K562 (cell line): Measurements from ENCODE around the gene SLC22A23. TPM values are rescaled to one million over a fixed set of nuclear protein-coding genes. Genes with fewer than 3 reads are reported as not detected.
A peak's percentile ranks its signal among the peaks of the same experiment; 100 is the strongest.

ENCODE experiments used
- ATAC-seq: fragments of 200-7000 bp; cut with Tn5 transposase; 3 replicates; pipeline ENCODE4 v1.9.1; 2020; ENCODE audit warnings: moderate library complexity
- BruUV-seq: library from RNA; stranded (reverse); fragments of 400-500 nt; replicated peaks from 2 replicates; lab custom pipeline; 2021; lab: Mats Ljungman, UMichigan
- CTCF ChIA-PET: fragments of 300-600 bp; formaldehyde crosslinking; extraction: SDS; loops from one replicate; lab custom pipeline; 2021; ENCODE audit warnings: low intra/inter-chr PET ratio; lab: Yijun Ruan, JAX
- POLR2A ChIA-PET: fragments of 300-600, 350-650 bp; sonication (Branson Sonifier 250); formaldehyde crosslinking; extraction: SDS; loops from one replicate; lab custom pipeline; 2021; ENCODE audit warnings: antibody characterized with exemption, inconsistent platforms; lab: Yijun Ruan, JAX
- DNase-seq, 4 experiments: peaks; one replicate each; pipeline versions ENCODE4 v3.0.0 to v3.0.0-alpha.2; 2011 to 2018; ENCODE audit warnings: low spot score in 3 of 4, mixed read lengths in 3 of 4; ENCODE audit errors: extremely low read depth in 1 of 4
- FAIRE-seq: peaks from 2 replicates; lab custom pipeline; 2011; peaks lifted over from hg19 to GRCh38; lab: Jason Lieb, UNC
- H2AFZ ChIP-seq: 2 replicates; pipeline ENCODE4 v1.6.0; 2011; ENCODE audit warnings: low read depth, low read length, control low read depth, inconsistent platforms
- H3K27ac ChIP-seq: fragments of 200-600 bp; 3 replicates; pipeline ENCODE4 v1.8.0; 2011; ENCODE audit warnings: low read depth, mild to moderate bottlenecking, control low read depth, inconsistent platforms, low read length, moderate library complexity, mixed read lengths; ENCODE audit errors: extremely low read depth
- H3K27me3 ChIP-seq, 2 experiments: fragments of 300-600 bp in 1 of 2; 2 replicates in 1 of 2; 3 replicates in 1 of 2; pipeline versions ENCODE4 v1.6.0 to v1.8.0; 2011; ENCODE audit warnings: inconsistent platforms in 2 of 2, low read length in 2 of 2, mild to moderate bottlenecking in 1 of 2, mixed read lengths in 1 of 2, moderate library complexity in 1 of 2; ENCODE audit not compliant: control insufficient read depth in 2 of 2, insufficient read depth in 2 of 2
- H3K36me3 ChIP-seq: fragments of 300-600 bp; 3 replicates; pipeline ENCODE4 v1.8.0; 2011; ENCODE audit warnings: mild to moderate bottlenecking, low read length, inconsistent platforms; ENCODE audit not compliant: control insufficient read depth, insufficient read depth
- H3K4me1 ChIP-seq, 2 experiments: fragments of 200-600 bp in 1 of 2; replicated peaks in 1 of 2; 2 replicates in 1 of 2; 3 replicates in 1 of 2; pipeline versions ENCODE4 v1.5.1 to v1.8.0; 2011; ENCODE audit warnings: inconsistent platforms in 2 of 2, low read length in 2 of 2, mild to moderate bottlenecking in 1 of 2, mixed read lengths in 1 of 2, moderate library complexity in 1 of 2; ENCODE audit not compliant: control insufficient read depth in 2 of 2, insufficient read depth in 2 of 2
- H3K4me2 ChIP-seq: 2 replicates; pipeline ENCODE4 v1.6.1; 2011; ENCODE audit warnings: low read length, control low read depth, inconsistent platforms, mixed read lengths; ENCODE audit not compliant: insufficient read depth
- H3K4me3 ChIP-seq: fragments of 200-600 bp; sonication (generic), shearing (Covaris generic); 2 replicates; pipeline ENCODE4 v1.5.1; 2016; ENCODE audit warnings: control low read depth, inconsistent platforms
- H3K79me2 ChIP-seq: fragments of 200-600 bp; 3 replicates; pipeline ENCODE4 v1.8.0; 2011; ENCODE audit warnings: low read length, inconsistent platforms; ENCODE audit not compliant: control insufficient read depth, insufficient read depth
- H3K9ac ChIP-seq, 2 experiments: 2 replicates each; pipeline versions ENCODE4 v1.6.0 to v1.6.1; 2011; ENCODE audit warnings: low read depth in 2 of 2, low read length in 2 of 2, control low read depth in 1 of 2, inconsistent platforms in 1 of 2, mild to moderate bottlenecking in 1 of 2, mixed read lengths in 1 of 2; ENCODE audit not compliant: insufficient read depth in 1 of 2
- H3K9me1 ChIP-seq: one replicate; pipeline ENCODE4 v1.6.0; 2011; ENCODE audit warnings: inconsistent platforms, mild to moderate bottlenecking, low read length, moderate library complexity; ENCODE audit not compliant: control insufficient read depth, insufficient read depth
- H3K9me3 ChIP-seq: replicated peaks from 2 replicates; pipeline ENCODE4 v1.5.1; 2011; ENCODE audit warnings: low read depth, low read length, inconsistent platforms; ENCODE audit not compliant: control insufficient read depth, insufficient read depth
- H4K20me1 ChIP-seq: replicated peaks from 2 replicates; pipeline ENCODE4 v1.6.1; 2011; ENCODE audit warnings: low read length, inconsistent platforms, mixed read lengths; ENCODE audit not compliant: control insufficient read depth, insufficient read depth
- GATA2 ChIP-seq: sonication (generic); formaldehyde crosslinking; IDR thresholded peaks from 2 replicates; pipeline ENCODE4 v1.4.0; 2020; ENCODE audit warnings: mild to moderate bottlenecking, missing genetic modification reagents
- POLR2G ChIP-seq: fragments of 200-400 bp; formaldehyde crosslinking; IDR thresholded peaks from 2 replicates; pipeline ENCODE4 v1.6.1; 2017; ENCODE audit warnings: low read depth, mild to moderate bottlenecking, antibody characterized with exemption, low read length, moderate library complexity
- RBM15 ChIP-seq: fragments of 200-400 bp; formaldehyde crosslinking; IDR thresholded peaks from 2 replicates; pipeline ENCODE4 v1.6.1; 2018; ENCODE audit warnings: mild to moderate bottlenecking, low read length, moderate library complexity; ENCODE audit not compliant: insufficient read depth
- WGBS: fragments of 100-300 bp; shearing (Covaris generic); methylation state at CpG from one replicate; pipeline ENCODE4 v1.1.6; 2016; ENCODE audit warnings: low coverage, mixed read lengths; ENCODE audit not compliant: insufficient coverage; ENCODE audit errors: missing lambda C conversion rate; 5-methylcytosine and 5-hydroxymethylcytosine counted together
- in situ Hi-C: fragments of 300-500 bp; cut with MboI; formaldehyde crosslinking; loops from 4 replicates; pipeline ENCODE4 v1.15.0; 2018; ENCODE audit warnings: inconsistent platforms, mixed read lengths
- intact Hi-C: fragments of 100-400 bp; cut with micrococcal nuclease; formaldehyde crosslinking; loops from 2 replicates; pipeline ENCODE4 v1.14.2; 2022
- polyA plus RNA-seq, 8 experiments: library from polyadenylated mRNA; depleted of rRNA in 4 of 8; stranded (reverse) in 5 of 8; unstranded in 3 of 8; fragments of >200 nt; fragmentation: Nextera tagmentation in 2 of 8; fragmentation: Illumina TruSeq in 1 of 8; extraction: Ambion mirVana in 2 of 8; extraction: Trizol in 1 of 8; gene quantifications; 2 replicates each; pipeline versions ENCODE4 v1.2.1 to v1.2.3, GENCODE V29; 2011 to 2014; ENCODE audit warnings: inconsistent platforms in 1 of 8, missing spikeins in 1 of 8
- total RNA-seq, 7 experiments: library from RNA; depleted of rRNA in 6 of 7; stranded (reverse); fragments of >200 nt in 6 of 7; fragmentation: Illumina TruSeq in 2 of 7; extraction: Trizol in 2 of 7; gene quantifications; 2 replicates each; pipeline versions ENCODE4 v1.2.1 to v1.2.3, GENCODE V29; 2011 to 2021; ENCODE audit warnings: low replicate concordance in 1 of 7

The SLC22A23 gene
- total and polyA plus RNA-seq, 9 of the 15 experiments (the other 6 are each of a cell fraction or from before 2014, with no cell fraction given): 0.30 to 8.7 (median 2.5) TPM

DNA sequence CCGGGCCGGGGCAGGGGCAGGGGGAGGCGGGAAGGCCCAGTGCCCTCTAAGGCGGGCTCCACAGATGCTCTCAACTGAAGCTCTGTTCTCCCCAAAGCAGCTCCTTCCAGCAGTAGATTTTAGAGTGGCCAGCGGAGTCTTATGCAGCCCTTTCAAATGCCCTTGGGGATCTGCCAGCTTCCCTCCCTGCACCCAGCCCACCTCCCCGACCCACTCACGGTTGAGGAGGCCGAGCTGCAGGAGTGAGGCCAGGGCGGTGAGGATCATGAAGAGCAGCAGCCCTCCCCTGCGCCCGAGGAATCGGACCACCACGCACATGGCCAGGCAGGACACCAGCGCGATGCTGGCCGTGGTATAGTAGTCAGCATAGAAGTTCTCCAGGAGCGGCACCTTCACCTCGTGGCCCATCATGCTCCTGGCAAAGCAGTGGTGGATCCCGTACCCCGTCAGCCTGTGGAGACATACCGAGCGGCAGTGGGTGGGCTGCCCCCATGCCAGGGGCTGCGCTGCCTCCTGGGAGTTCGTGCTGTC, 170.1 kb downstream of the SLC22A23 start:
- in situ Hi-C loops (loop anchor here (10.0 kb wide), 1 partner anchor 308 kb away; no protein-coding TSS in a partner anchor), intact Hi-C loops (loop anchor here (5.0 to 10.0 kb wide), 3 partner anchors 46 to 688 kb away; no protein-coding TSS in a partner anchor)
- H3K4me3 ChIP-seq: no peak overlapping the region
- no peaks in the 10 kb centered on the region for H3K27me3 ChIP-seq
- no TSS peak for BruUV-seq
- CTCF ChIA-PET: no interaction called here
- POLR2A ChIA-PET: interaction anchor here (0.7 to 1.2 kb wide), 6 partner anchors 10 to 443 kb away, joined by 3 to 6 read pairs (median 4); partner anchors contain the start of gene PSMG4
- H3K36me3 ChIP-seq: no peaks in the 10 kb centered on the region
- peaks cover 26% of the 10 kb centered on the region; the same call in 1 of the 2 replicates for H4K20me1 ChIP-seq
- H3K9me1 ChIP-seq: peaks cover 7% of the 10 kb centered on the region
- no peak overlapping the region for H3K4me2 ChIP-seq
- ATAC-seq: no peak
- H3K9me3 ChIP-seq: no peaks in the 10 kb centered on the region
- no peak for DNase-seq
- H3K79me2 ChIP-seq: no peaks in the 10 kb centered on the region
- H2AFZ ChIP-seq: no peak overlapping the region
- H3K4me1 ChIP-seq: peaks cover 22 to 53% of the 10 kb centered on the region in 2 experiments
- no peak for FAIRE-seq
- no peak overlapping the region for H3K27ac ChIP-seq
- H3K9ac ChIP-seq: no peak overlapping the region
- TF ChIP-seq POLR2G (peak; percentile 56), GATA2 (CRISPR knock-in tag) (no peak)
- WGBS: 85% methylated on average over 20 of the region's 24 CpGs

DNA sequence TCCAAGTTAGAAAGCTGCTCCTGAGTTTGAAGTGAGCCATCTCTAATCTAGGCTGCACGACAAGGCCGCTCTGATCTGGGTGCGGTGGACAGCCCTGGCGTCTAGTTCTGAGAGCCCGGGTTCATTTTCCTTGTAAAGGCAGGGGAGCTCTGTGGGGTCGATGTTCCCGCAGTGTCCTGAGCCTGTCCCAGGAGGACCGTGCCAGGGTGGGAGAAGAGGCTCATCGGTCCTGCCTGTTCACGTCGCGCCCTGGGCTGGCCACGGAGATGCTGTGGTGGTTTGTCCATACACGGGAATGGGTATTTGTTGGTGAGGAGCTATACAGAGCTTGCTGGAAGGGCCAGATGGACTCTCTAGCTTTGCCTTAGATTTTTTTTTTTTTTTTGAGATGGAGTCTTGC, 171.1 kb downstream of the SLC22A23 start:
- no TSS peak for BruUV-seq
- in situ Hi-C loops (loop anchor here (10.0 kb wide), 1 partner anchor 309 kb away; no protein-coding TSS in a partner anchor), intact Hi-C loops (loop anchor here (5.0 to 10.0 kb wide), 3 partner anchors 47 to 689 kb away; no protein-coding TSS in a partner anchor)
- ATAC-seq (no peak), DNase-seq (no peak)
- Histone ChIP-seq H2AFZ (no peak overlapping the region), H3K36me3 (no peaks in the 10 kb centered on the region), H3K27ac (no peak overlapping the region), H4K20me1 (peaks cover 26% of the 10 kb centered on the region; the same call in 1 of the 2 replicates), H3K4me3 (no peak overlapping the region), H3K27me3 (no peaks in the 10 kb centered on the region), H3K9me3 (no peaks in the 10 kb centered on the region)
- CTCF ChIA-PET: no interaction called here
- no peak for TF ChIP-seq RBM15
- TF ChIP-seq POLR2G: peak; percentile 35
- TF ChIP-seq, all 486 proteins: peak for 1
- WGBS: 67% methylated on average over 9 of the region's 14 CpGs
- peaks cover 7% of the 10 kb centered on the region for H3K9me1 ChIP-seq
- peaks cover 15 to 53% of the 10 kb centered on the region in 2 experiments for H3K4me1 ChIP-seq
- FAIRE-seq: no peak
- no peak overlapping the region for H3K9ac ChIP-seq
- no peaks in the 10 kb centered on the region for H3K79me2 ChIP-seq
- POLR2A ChIA-PET: interaction anchor here (0.5 to 1.2 kb wide), 9 partner anchors 11 to 734 kb away, joined by 3 to 6 read pairs (median 3); partner anchors contain the start of gene PSMG4
- H3K4me2 ChIP-seq: no peak overlapping the region
